ENCODE measurements around the gene CYTH2. TPM values are rescaled to one million over a fixed set of nuclear protein-coding genes. Genes with fewer than 3 reads are reported as not detected.
A peak's percentile ranks its signal among the peaks of the same experiment; 100 is the strongest.

Gene CYTH2
- total RNA-seq, 1 experiment from 2014 or later, result 72.6 TPM

DNA sequence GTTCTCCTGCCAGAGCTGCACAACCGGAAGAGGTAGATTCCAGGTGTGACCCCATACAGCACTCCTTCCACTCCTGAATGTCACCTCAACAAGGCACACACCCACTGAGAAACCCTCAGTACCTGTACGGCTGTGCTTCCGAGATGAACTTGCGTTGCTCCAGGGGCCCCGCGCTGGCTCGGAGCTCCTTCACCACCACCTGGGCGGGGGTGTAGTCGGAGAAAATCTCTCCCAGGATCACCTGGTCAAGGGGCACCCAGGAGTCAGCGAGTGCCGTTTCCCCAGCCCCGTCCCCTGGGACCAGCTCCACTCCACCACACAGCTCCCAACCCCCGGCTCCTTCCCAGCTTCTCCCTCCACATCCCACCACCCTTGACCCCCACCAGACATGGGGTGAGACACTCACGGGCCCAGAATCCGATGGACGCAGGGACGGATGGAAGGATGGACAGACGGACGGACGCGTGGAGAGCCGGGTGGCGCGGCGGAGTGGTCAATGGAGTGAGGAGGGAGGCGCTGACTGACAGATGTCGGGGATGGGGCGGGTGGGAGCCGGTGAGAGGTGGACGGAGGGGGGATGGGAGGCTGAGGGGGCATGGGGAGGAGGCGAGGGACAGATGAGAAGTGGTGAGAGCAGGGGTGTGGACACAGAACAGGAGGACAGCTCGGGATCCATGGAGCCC is 39.7 kb downstream of the CYTH2 start (continued):
- TF ChIP-seq, protein P1, sequence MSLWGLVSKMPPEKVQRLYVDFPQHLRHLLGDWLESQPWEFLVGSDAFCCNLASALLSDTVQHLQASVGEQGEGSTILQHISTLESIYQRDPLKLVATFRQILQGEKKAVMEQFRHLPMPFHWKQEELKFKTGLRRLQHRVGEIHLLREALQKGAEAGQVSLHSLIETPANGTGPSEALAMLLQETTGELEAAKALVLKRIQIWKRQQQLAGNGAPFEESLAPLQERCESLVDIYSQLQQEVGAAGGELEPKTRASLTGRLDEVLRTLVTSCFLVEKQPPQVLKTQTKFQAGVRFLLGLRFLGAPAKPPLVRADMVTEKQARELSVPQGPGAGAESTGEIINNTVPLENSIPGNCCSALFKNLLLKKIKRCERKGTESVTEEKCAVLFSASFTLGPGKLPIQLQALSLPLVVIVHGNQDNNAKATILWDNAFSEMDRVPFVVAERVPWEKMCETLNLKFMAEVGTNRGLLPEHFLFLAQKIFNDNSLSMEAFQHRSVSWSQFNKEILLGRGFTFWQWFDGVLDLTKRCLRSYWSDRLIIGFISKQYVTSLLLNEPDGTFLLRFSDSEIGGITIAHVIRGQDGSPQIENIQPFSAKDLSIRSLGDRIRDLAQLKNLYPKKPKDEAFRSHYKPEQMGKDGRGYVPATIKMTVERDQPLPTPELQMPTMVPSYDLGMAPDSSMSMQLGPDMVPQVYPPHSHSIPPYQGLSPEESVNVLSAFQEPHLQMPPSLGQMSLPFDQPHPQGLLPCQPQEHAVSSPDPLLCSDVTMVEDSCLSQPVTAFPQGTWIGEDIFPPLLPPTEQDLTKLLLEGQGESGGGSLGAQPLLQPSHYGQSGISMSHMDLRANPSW (CRISPR knock-in tag; conservative IDR thresholded peaks at IDR 0.05; ENCODE audit: low read depth), result no peak
- TF ChIP-seq TCF7 (CRISPR knock-in tag; IDR thresholded peaks at IDR 0.05; ENCODE audit: low read depth) (no peak), JAZF1 (CRISPR knock-in tag; IDR thresholded peaks at IDR 0.05) (no peak), CREM (CRISPR knock-in tag; IDR thresholded peaks at IDR 0.05) (no peak), NR2C2 (CRISPR knock-in tag; IDR thresholded peaks at IDR 0.05) (no peak)
- TF ChIP-seq, protein P2, sequence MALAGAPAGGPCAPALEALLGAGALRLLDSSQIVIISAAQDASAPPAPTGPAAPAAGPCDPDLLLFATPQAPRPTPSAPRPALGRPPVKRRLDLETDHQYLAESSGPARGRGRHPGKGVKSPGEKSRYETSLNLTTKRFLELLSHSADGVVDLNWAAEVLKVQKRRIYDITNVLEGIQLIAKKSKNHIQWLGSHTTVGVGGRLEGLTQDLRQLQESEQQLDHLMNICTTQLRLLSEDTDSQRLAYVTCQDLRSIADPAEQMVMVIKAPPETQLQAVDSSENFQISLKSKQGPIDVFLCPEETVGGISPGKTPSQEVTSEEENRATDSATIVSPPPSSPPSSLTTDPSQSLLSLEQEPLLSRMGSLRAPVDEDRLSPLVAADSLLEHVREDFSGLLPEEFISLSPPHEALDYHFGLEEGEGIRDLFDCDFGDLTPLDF (CRISPR knock-in tag; IDR thresholded peaks at IDR 0.05), result no peak

DNA sequence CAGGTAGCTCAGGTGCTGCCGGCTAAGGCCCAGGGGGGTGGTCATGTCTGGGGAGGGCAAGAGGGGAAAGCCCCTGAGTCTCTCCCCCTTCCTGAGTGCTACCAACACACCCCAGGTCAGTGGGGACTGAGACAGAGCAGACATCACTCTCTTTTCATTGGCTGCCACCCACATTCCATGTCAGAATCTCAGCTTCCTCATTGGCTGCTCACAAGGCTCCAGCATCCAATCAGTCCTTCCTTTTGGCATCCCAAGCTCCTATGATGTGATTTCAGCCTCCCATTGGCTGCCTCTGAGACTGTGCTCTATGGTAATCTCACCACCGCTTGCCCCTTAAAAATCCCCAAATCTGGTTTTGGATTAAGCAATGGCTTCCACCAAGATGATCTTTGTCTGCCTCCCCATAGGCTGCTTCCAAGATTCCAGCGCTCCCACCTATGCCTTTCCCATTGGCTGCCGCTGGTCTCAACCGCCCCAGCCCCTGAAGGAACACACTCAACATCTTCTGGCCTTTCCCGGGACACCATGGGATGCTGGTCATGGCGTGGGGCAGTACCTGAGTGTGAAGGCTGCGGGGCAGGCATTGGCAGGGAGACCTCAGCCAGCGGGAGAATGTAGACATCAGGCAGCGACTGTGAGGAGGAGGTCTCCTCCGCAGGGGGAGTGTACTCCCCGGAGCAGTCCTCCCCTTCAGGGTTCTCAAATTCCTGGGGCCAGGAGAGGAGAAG is 40.5 kb downstream of the CYTH2 start:
- no peak for DNase-seq (ENCODE audit: low spot score)
- H3K27me3 Mint-ChIP-seq (ENCODE audit: low read depth), result peaks cover 3% of the 10 kb centered on the region; the same call in 1 of the 2 replicates
- peaks cover 14% of the 10 kb centered on the region for H3K4me1 Mint-ChIP-seq
- POLR2A ChIA-PET, result interaction anchor here (0.6 to 1.1 kb wide), 2 partner anchors 110 to 183 kb away, joined by 3 to 4 read pairs; partner anchors contain the start of genes RPL18 and SPHK2
- H3K27ac Mint-ChIP-seq, result peak overlapping the region; percentile 21; the same call in 1 of the 2 replicates
- CTCF ChIA-PET, result interaction anchor here (0.7 to 9.5 kb wide), 7 partner anchors 8 to 99 kb away, joined by 3 to 297 read pairs (median 5); no protein-coding TSS in a partner anchor
- no peaks in the 10 kb centered on the region for H3K9me3 Mint-ChIP-seq
- H3K4me3 Mint-ChIP-seq, result peak overlapping the region; percentile 81
- TF ChIP-seq ESRRA (CRISPR knock-in tag; IDR thresholded peaks at IDR 0.05; ENCODE audit: borderline replicate concordance) (no peak), NFYB (CRISPR knock-in tag; conservative IDR thresholded peaks at IDR 0.05; ENCODE audit: low read depth) (peak; percentile 85), ARID4B (CRISPR knock-in tag; IDR thresholded peaks at IDR 0.05; ENCODE audit: borderline replicate concordance) (no peak), USF1 (CRISPR knock-in tag; IDR thresholded peaks at IDR 0.05) (no peak)
- ATAC-seq, result peak; percentile 3
- H3K36me3 Mint-ChIP-seq, result no peaks in the 10 kb centered on the region; the same call in 1 of the 2 replicates

Measured in WTC11 (cell line).